Retinal pigment epithelial cell (primary cell): ENCODE data around the gene PRDX5.
A peak's percentile ranks its signal among the peaks of the same experiment; 100 is the strongest.
"Not testable (repeated sequence)": the region's sequence is repeated elsewhere in the genome, so short reads cannot be mapped to it uniquely, and the experiment has no call there.

Experiments
- DNase-seq: peaks from one replicate; pipeline ENCODE4 v3.0.0-alpha.2; 2010; ENCODE audit warnings: low read depth
- H3K4me3 ChIP-seq: 2 replicates; pipeline ENCODE4 v1.5.1; 2011; ENCODE audit warnings: mild to moderate bottlenecking, low read length, control low read depth, moderate library complexity
- CTCF ChIP-seq: conservative IDR thresholded peaks from 2 replicates; pipeline ENCODE4 v1.5.1; 2011; ENCODE audit warnings: low read depth, low read length, control low read depth, inconsistent platforms

The PRDX5 gene

GRCh38 chr11:64317325-64317960 is 478 bp upstream of the PRDX5 start, which contains the start of gene TRMT112:
TSS of gene TRMT112 (minus strand) at chr11:64317559. CDS start at chr11:64317526, 33 bp downstream.
- DNase-seq = peak; percentile 98
- H3K4me3 ChIP-seq = peak within 1 kb of the TSS; percentile 94
- no peak for TF ChIP-seq CTCF

GRCh38 chr11:64318766-64319761 is 1.1 kb downstream of the PRDX5 start:
- no peak for DNase-seq
- TF ChIP-seq CTCF = no peak
- H3K4me3 ChIP-seq = peak overlapping the region; percentile 94

- H3K4me3 ChIP-seq = no peak overlapping the region
- DNase-seq = no peak
- no peak for TF ChIP-seq CTCF
Observed at GRCh38 chr11:64320556-64320955, 2.6 kb downstream of the PRDX5 start.

GRCh38 chr11:64321026-64321425 is 3.1 kb downstream of the PRDX5 start:
- H3K4me3 ChIP-seq = no peak overlapping the region
- no peak for TF ChIP-seq CTCF
- no peak for DNase-seq

- H3K4me3 ChIP-seq = no peak overlapping the region
- no peak for DNase-seq
- no peak for TF ChIP-seq CTCF
Observed at GRCh38 chr11:64321533-64321932, 3.6 kb downstream of the PRDX5 start.

- H3K4me3 ChIP-seq = no peak overlapping the region
- no peak for TF ChIP-seq CTCF
- no peak for DNase-seq
Observed at GRCh38 chr11:64322925-64323260, 5.0 kb downstream of the PRDX5 start.

- no peak for TF ChIP-seq CTCF
- DNase-seq = no peak
- H3K4me3 ChIP-seq = no peak overlapping the region
Observed at GRCh38 chr11:64323373-64323772, 5.5 kb downstream of the PRDX5 start.

- not testable (repeated sequence) for H3K4me3 ChIP-seq, DNase-seq
Observed at GRCh38 chr11:64323984-64324383, 6.1 kb downstream of the PRDX5 start.
